ENCODE results near the gene SASH1. TPM values are rescaled to one million over a fixed set of nuclear protein-coding genes. Genes with fewer than 3 reads are reported as not detected.

Gene SASH1
- total and polyA plus RNA-seq, 2 of the 8 experiments (the other 6 are each of a cell fraction or from before 2014, with no cell fraction given), result 6.0 to 20.2 TPM

GRCh38 chr6:148467926-148468325 lies 125.3 kb downstream of the SASH1 start (continued):
- TF ChIP-seq TAF1 (IDR thresholded peaks at IDR 0.05; ENCODE audit: low read depth, low read length) (no peak), EGR1 (IDR thresholded peaks at IDR 0.05; ENCODE audit: borderline replicate concordance, low read depth, low read length) (no peak), CHD7 (IDR thresholded peaks at IDR 0.05; ENCODE audit: insufficient replicate concordance, low read length) (no peak), TBP (IDR thresholded peaks at IDR 0.05; ENCODE audit: low read depth, low read length) (no peak), EZH2 (IDR thresholded peaks at IDR 0.05; ENCODE audit: low read depth, low read length, severe bottlenecking) (no peak), ZNF274 (IDR thresholded peaks at IDR 0.05; ENCODE audit: borderline replicate concordance, extremely low read depth, low read length) (no peak)
- TF ChIP-seq, protein P1, sequence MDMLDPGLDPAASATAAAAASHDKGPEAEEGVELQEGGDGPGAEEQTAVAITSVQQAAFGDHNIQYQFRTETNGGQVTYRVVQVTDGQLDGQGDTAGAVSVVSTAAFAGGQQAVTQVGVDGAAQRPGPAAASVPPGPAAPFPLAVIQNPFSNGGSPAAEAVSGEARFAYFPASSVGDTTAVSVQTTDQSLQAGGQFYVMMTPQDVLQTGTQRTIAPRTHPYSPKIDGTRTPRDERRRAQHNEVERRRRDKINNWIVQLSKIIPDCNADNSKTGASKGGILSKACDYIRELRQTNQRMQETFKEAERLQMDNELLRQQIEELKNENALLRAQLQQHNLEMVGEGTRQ (IDR thresholded peaks at IDR 0.05; ENCODE audit: low read length), result no peak

All from H1 (cell line).